ENCODE data around the gene TEX52. TPM values are rescaled to one million over a fixed set of nuclear protein-coding genes. Genes with fewer than 3 reads are reported as not detected.

Gene TEX52
- total and polyA plus RNA-seq, 11 donors: not detected

GRCh38 chr12:2844786-2845185, 12.1 kb downstream of the TEX52 start:
- Histone ChIP-seq H3K9me3 (no peaks in the 10 kb centered on the region), H3K27me3 (no peaks in the 10 kb centered on the region), H3K36me3 (peaks cover 0 to 13% (median 0%) of the 10 kb centered on the region in 9 donors), H3K4me3 (no peak overlapping the region), H3K4me1 (peaks cover 0 to 14% (median 0%) of the 10 kb centered on the region in 12 donors), H3K27ac (peak overlapping the region in 4 of 12 donors; percentile 15 to 68 (median 42))
- TF ChIP-seq, protein P1, sequence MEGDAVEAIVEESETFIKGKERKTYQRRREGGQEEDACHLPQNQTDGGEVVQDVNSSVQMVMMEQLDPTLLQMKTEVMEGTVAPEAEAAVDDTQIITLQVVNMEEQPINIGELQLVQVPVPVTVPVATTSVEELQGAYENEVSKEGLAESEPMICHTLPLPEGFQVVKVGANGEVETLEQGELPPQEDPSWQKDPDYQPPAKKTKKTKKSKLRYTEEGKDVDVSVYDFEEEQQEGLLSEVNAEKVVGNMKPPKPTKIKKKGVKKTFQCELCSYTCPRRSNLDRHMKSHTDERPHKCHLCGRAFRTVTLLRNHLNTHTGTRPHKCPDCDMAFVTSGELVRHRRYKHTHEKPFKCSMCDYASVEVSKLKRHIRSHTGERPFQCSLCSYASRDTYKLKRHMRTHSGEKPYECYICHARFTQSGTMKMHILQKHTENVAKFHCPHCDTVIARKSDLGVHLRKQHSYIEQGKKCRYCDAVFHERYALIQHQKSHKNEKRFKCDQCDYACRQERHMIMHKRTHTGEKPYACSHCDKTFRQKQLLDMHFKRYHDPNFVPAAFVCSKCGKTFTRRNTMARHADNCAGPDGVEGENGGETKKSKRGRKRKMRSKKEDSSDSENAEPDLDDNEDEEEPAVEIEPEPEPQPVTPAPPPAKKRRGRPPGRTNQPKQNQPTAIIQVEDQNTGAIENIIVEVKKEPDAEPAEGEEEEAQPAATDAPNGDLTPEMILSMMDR (IDR thresholded peaks at IDR 0.05): no peak
- TF ChIP-seq POLR2A (IDR thresholded peaks at IDR 0.05): no peak
- DNase-seq (peak in 1 of 5 donors; percentile 31), ATAC-seq (no peak)
- WGBS, 4 donors: 87 to 88% (median 88%) methylated on average over 9 of the region's 9 CpGs
- intact Hi-C loops (cut with DNase I): no loop called here

- DNase-seq (peak in 1 of 5 donors; percentile 13), ATAC-seq (peak in 1 of 4 donors; percentile 20)
- no peaks in the 10 kb centered on the region for H3K27me3 ChIP-seq
- peak overlapping the region in 4 of 12 donors; percentile 0 to 46 (median 12) for H3K27ac ChIP-seq
- WGBS, 4 donors: 64 to 72% (median 67%) methylated on average over 5 of the region's 5 CpGs
- intact Hi-C loops (cut with DNase I): no loop called here
- H3K9me3 ChIP-seq: no peaks in the 10 kb centered on the region
- H3K36me3 ChIP-seq: peaks cover 0 to 18% (median 0%) of the 10 kb centered on the region in 9 donors
- H3K4me3 ChIP-seq: no peak overlapping the region
- no peak for TF ChIP-seq POLR2A (IDR thresholded peaks at IDR 0.05)
- TF ChIP-seq, protein P1 (IDR thresholded peaks at IDR 0.05): no peak
- peaks cover 0 to 14% (median 0%) of the 10 kb centered on the region in 12 donors for H3K4me1 ChIP-seq
These were observed 13.9 kb downstream of the TEX52 start for GRCh38 chr12:2842948-2843347.

DNA sequence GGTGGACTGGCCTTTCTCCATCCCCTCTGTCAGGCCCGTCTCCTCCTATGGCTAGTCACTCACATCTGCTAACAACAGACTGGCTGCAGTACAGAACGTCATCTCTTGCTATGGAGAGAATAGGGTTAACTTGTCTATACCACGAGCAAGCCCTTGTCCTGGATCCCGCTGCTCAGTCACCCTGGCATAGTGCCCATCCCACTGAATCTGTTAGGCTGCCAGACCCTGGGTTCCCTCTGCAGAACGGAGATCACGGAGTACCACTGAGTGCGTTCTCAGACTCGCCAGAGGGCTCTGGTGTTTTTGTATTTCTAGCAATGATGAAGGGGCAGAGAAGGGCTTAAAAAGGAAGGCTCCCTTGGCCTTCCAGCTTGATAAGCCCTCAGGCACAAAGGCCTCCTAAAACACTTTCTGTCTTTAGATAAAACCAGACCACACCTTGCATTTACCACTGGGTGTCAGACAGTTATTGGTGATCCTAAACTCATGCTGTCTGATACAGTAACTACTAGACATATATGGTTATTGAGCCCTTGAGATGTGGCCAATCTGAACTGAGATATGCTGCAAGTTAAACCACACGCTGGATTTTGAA, 15.7 kb downstream of the TEX52 start:
- TF ChIP-seq, protein P1 (IDR thresholded peaks at IDR 0.05): no peak
- TF ChIP-seq POLR2A (IDR thresholded peaks at IDR 0.05): no peak
- no peak overlapping the region for H3K27ac ChIP-seq
- no peaks in the 10 kb centered on the region for H3K27me3 ChIP-seq
- no peak overlapping the region for H3K4me3 ChIP-seq
- WGBS, 4 donors: 45 to 59% (median 54%) methylated on average over 9 of the region's 9 CpGs
- DNase-seq (peak in 1 of 5 donors; percentile 4), ATAC-seq (no peak)
- H3K9me3 ChIP-seq: no peaks in the 10 kb centered on the region
- intact Hi-C loops (cut with DNase I): no loop called here
- peaks cover 0 to 13% (median 0%) of the 10 kb centered on the region in 9 donors for H3K36me3 ChIP-seq
- H3K4me1 ChIP-seq: peaks cover 0 to 14% (median 0%) of the 10 kb centered on the region in 12 donors

DNA sequence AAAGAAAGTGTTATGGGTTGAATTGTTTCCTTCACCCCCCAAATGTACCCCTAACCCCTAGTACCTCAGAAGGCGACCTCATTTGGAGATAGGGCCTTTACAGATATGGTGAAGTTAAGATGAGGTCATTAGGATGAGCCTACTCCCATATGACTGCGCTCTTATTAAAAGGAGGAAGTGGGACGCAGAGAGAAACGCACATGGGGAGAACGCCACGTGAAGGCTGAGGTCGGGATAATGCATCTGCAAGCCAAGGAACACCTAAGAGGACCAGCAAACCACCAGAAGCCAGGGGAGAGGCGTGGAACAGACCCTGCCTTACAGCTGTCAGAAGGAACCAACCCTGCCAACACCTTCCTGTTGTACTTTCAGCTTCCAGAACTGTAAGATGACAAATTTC, 20.3 kb downstream of the TEX52 start:
- intact Hi-C loops (cut with DNase I): no loop called here
- Histone ChIP-seq H3K27ac (no peak overlapping the region), H3K27me3 (no peaks in the 10 kb centered on the region), H3K4me3 (no peak overlapping the region), H3K9me3 (no peaks in the 10 kb centered on the region), H3K4me1 (peaks cover 0 to 23% (median 7%) of the 10 kb centered on the region in 12 donors), H3K36me3 (peaks cover 0 to 10% (median 2%) of the 10 kb centered on the region in 9 donors)
- peak in 1 of 5 donors; percentile 2 for DNase-seq
- WGBS, 4 donors: 81 to 93% (median 85%) methylated on average over 8 of the region's 8 CpGs
- ATAC-seq: no peak
- TF ChIP-seq, protein P1 (IDR thresholded peaks at IDR 0.05): no peak
- no peak for TF ChIP-seq POLR2A (IDR thresholded peaks at IDR 0.05)
